ENCODE results near the gene MTF2. TPM values are rescaled to one million over a fixed set of nuclear protein-coding genes. Genes with fewer than 3 reads are reported as not detected.

The MTF2 gene
- polyA plus RNA-seq, 3 donors: 16.0 to 56.3 (median 32.5) TPM

- Histone ChIP-seq H3K4me1 (ENCODE audit: control insufficient read depth in 1 of 2, insufficient read depth in 2 of 2, low read length in 2 of 2) (peaks cover 17 to 19% of the 10 kb centered on the region in 2 donors), H3K27me3 (ENCODE audit: control insufficient read depth in 2 of 2, insufficient read depth in 2 of 2, low read length in 2 of 2) (no peaks in the 10 kb centered on the region), H3K4me2 (replicated peaks; ENCODE audit: extremely low read depth, low read length, poor library complexity, severe bottlenecking) (no peak overlapping the region), H3K9me3 (replicated peaks in 1 of 2; ENCODE audit: control insufficient read depth in 1 of 2, insufficient read depth in 1 of 2, low read length in 2 of 2) (no peaks in the 10 kb centered on the region), H2AFZ (ENCODE audit: insufficient read depth, low read depth, low read length, poor library complexity, severe bottlenecking) (no peak overlapping the region), H3K9ac (ENCODE audit: insufficient read depth, low read length, poor library complexity, severe bottlenecking) (no peak overlapping the region), H3K79me2 (ENCODE audit: insufficient read depth, low read length) (no peaks in the 10 kb centered on the region), H4K20me1 (ENCODE audit: insufficient read depth, low read length) (no peaks in the 10 kb centered on the region), H3K27ac (ENCODE audit: low read depth in 1 of 2, low read length in 2 of 2) (no peak overlapping the region), H3K4me3 (replicated peaks in 1 of 3; ENCODE audit: low read depth in 2 of 3, low read length in 3 of 3) (no peak overlapping the region), H3K36me3 (replicated peaks in 1 of 2; ENCODE audit: control insufficient read depth in 1 of 2, insufficient read depth in 2 of 2, low read length in 2 of 2) (no peaks in the 10 kb centered on the region)
- TF ChIP-seq CTCF (IDR thresholded peaks at IDR 0.05): no peak
- Mint-ChIP-seq H3K4me1 (peaks cover 29% of the 10 kb centered on the region), H3K9me3 (peaks cover 0 to 5% (median 0%) of the 10 kb centered on the region in 7 donors), H3K4me3 (no peak overlapping the region), H3K27ac (no peak overlapping the region), H3K27me3 (ENCODE audit: low read depth in 3 of 3) (peaks cover 0 to 7% (median 5%) of the 10 kb centered on the region in 3 donors), H3K36me3 (no peaks in the 10 kb centered on the region)
- no peak for DNase-seq
- intact Hi-C loops (cut with micrococcal nuclease): no loop called here
- WGBS (ENCODE audit: insufficient coverage): 70% methylated on average over 2 of the region's 4 CpGs
These were observed 42.4 kb upstream of the MTF2 start for GRCh38 chr1:93036672-93037071.

- H3K4me3 ChIP-seq (replicated peaks in 1 of 3; ENCODE audit: low read depth in 2 of 3, low read length in 3 of 3): peak overlapping the region; percentile 12 to 48 (median 17)
- H3K4me1 ChIP-seq (ENCODE audit: control insufficient read depth in 1 of 2, insufficient read depth in 2 of 2, low read length in 2 of 2): peaks cover 0 to 11% of the 10 kb centered on the region in 2 donors
- Mint-ChIP-seq H3K4me1 (peaks cover 17% of the 10 kb centered on the region), H3K27me3 (ENCODE audit: low read depth in 3 of 3) (peaks cover 0 to 5% (median 3%) of the 10 kb centered on the region in 3 donors), H3K27ac (peak overlapping the region in 5 of 7 donors; percentile 55 to 85 (median 75)), H3K36me3 (no peaks in the 10 kb centered on the region), H3K4me3 (peak overlapping the region; percentile 16 to 44), H3K9me3 (no peaks in the 10 kb centered on the region)
- no peaks in the 10 kb centered on the region for H3K27me3 ChIP-seq (ENCODE audit: control insufficient read depth in 2 of 2, insufficient read depth in 2 of 2, low read length in 2 of 2)
- no peak overlapping the region for H3K9ac ChIP-seq (ENCODE audit: insufficient read depth, low read length, poor library complexity, severe bottlenecking)
- intact Hi-C loops (cut with micrococcal nuclease): no loop called here
- peak overlapping the region; percentile 20 to 43 for H3K27ac ChIP-seq (ENCODE audit: low read depth in 1 of 2, low read length in 2 of 2)
- no peak for TF ChIP-seq CTCF (IDR thresholded peaks at IDR 0.05)
- DNase-seq: peak; percentile 18 to 75 (median 36)
- no peaks in the 10 kb centered on the region for H3K9me3 ChIP-seq (replicated peaks in 1 of 2; ENCODE audit: control insufficient read depth in 1 of 2, insufficient read depth in 1 of 2, low read length in 2 of 2)
- no peaks in the 10 kb centered on the region for H4K20me1 ChIP-seq (ENCODE audit: insufficient read depth, low read length)
- H3K4me2 ChIP-seq (replicated peaks; ENCODE audit: extremely low read depth, low read length, poor library complexity, severe bottlenecking): peak overlapping the region; percentile 23
- no peaks in the 10 kb centered on the region for H3K36me3 ChIP-seq (replicated peaks in 1 of 2; ENCODE audit: control insufficient read depth in 1 of 2, insufficient read depth in 2 of 2, low read length in 2 of 2)
- peak overlapping the region; percentile 48 for H2AFZ ChIP-seq (ENCODE audit: insufficient read depth, low read depth, low read length, poor library complexity, severe bottlenecking)
- H3K79me2 ChIP-seq (ENCODE audit: insufficient read depth, low read length): no peaks in the 10 kb centered on the region
- 76% methylated on average over 4 of the region's 10 CpGs for WGBS (ENCODE audit: insufficient coverage)
These were observed 36.7 kb upstream of the MTF2 start for GRCh38 chr1:93042187-93043056.
